Gastrocnemius medialis (tissue), 4 donors: ENCODE measurements around the gene RPRD1B.

Source experiments
- POLR2A ChIP-seq, 2 donors: fragments of 450-650 bp; IDR thresholded peaks; one replicate each; pipeline ENCODE4 v1.6.1; 2017; ENCODE audit warnings: antibody characterized with exemption in 2 of 2, mild to moderate bottlenecking in 2 of 2, moderate library complexity in 2 of 2
- TF ChIP-seq, protein P1 (sequence below), 5 experiments: fragments of 450-650 bp in 3 of 5; fragments of 200-600 bp in 2 of 5; sonication (generic) in 2 of 5; IDR thresholded peaks in 4 of 5; conservative IDR thresholded peaks in 1 of 5; 1 replicate in 4 of 5; 2 replicates in 1 of 5; pipeline ENCODE4 v1.5.1; 2016 to 2019; ENCODE audit warnings: antibody characterized with exemption in 5 of 5, mild to moderate bottlenecking in 3 of 5, moderate library complexity in 3 of 5

DNA sequence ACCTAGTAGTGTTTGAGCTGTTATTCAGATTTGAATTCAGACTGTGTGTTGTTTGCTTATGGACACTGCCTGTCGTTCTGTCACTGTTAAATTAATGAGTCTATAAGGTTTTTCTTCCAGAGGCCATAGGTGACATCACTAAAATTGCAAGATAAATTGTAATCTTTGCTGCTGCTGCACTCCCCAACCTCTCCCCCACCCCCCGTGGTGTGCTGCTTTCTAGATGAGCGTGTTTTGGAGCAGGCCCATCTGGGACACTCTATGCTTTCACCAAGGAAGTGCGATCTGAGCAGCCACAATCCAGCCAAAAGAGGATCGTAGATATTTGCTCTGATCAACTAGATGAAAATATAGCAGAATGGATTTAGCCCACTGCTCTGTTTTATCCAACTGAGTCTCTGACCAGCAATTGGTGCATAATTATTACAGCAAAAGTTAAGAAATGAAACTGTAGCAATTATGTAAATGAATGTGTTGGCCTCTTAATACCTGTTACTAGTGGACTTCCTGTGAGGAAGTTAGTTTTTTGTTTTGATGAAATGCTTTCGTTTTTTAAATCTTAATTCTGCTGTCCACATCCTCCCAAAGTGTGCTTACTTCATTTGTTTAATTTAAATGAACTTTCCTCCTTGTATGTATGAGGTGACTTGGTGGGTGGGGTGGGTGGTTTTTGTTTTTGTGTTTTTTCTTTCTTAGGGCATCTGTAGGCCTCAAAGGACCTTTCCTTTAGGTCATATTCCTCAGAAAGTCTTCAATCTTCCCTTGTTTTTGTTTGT lies 58.1 kb downstream of the RPRD1B start:
- TF ChIP-seq, protein P1, sequence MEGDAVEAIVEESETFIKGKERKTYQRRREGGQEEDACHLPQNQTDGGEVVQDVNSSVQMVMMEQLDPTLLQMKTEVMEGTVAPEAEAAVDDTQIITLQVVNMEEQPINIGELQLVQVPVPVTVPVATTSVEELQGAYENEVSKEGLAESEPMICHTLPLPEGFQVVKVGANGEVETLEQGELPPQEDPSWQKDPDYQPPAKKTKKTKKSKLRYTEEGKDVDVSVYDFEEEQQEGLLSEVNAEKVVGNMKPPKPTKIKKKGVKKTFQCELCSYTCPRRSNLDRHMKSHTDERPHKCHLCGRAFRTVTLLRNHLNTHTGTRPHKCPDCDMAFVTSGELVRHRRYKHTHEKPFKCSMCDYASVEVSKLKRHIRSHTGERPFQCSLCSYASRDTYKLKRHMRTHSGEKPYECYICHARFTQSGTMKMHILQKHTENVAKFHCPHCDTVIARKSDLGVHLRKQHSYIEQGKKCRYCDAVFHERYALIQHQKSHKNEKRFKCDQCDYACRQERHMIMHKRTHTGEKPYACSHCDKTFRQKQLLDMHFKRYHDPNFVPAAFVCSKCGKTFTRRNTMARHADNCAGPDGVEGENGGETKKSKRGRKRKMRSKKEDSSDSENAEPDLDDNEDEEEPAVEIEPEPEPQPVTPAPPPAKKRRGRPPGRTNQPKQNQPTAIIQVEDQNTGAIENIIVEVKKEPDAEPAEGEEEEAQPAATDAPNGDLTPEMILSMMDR (IDR thresholded peaks at IDR 0.05 in 4 of 5, conservative IDR thresholded peaks at IDR 0.05 in 1 of 5), result no peak
- no peak for TF ChIP-seq POLR2A (IDR thresholded peaks at IDR 0.05)
